ENCODE data around the gene PARP6.

PARP6 gene

DNA sequence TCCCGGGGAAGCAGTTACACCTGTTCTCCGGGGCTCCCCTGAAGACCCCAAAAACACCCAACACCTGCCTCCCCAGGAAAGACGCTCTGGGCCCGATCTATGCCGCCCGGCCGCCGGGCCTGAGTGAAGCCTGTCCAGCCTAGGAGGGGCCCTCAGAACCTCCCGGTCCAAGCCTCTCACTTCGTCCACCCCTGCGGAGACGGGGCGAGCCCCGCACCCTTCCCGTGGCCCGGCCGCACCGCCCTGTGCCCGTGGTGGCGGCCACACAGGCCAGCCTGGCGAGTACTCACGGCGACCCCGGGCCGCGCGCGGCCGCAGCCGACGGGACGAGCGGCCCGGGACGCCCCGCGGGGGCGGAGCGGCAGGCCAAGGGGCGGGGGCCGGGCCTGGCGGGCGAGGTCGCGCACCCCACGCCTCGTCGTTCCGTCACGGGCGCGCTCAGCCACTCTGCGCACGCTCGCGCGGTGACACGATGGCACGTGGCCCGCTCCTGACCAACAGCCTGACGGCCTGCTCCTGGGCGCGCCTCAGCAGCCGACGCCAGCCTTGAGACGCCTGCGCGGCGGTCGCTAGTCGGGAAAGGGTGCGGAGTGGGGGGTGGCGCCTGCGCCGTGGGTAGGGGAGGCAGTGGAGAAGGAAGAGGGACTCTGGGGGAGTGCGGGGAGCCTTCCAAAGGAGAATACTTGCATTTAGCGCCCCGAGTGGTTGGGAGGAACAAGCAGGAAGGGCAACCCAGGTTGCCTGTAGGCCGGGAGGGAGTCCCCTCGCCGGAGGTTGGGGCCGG, at the start of gene PARP6:
Gene PARP6 (minus strand): TSS at position 342 of the 784 bp plus-strand sequence. CDS start 5,077 bp downstream, outside the sequence.
- DNase-seq (ENCODE audit: low read depth): peak; percentile 88
- in situ Hi-C loops (cut with HindIII; ENCODE audit: low sequenced_read_pairs): loop anchor here (5.0 to 10.0 kb wide), 2 partner anchors 80 to 222 kb away; no protein-coding TSS in a partner anchor
- TF ChIP-seq, protein P1, sequence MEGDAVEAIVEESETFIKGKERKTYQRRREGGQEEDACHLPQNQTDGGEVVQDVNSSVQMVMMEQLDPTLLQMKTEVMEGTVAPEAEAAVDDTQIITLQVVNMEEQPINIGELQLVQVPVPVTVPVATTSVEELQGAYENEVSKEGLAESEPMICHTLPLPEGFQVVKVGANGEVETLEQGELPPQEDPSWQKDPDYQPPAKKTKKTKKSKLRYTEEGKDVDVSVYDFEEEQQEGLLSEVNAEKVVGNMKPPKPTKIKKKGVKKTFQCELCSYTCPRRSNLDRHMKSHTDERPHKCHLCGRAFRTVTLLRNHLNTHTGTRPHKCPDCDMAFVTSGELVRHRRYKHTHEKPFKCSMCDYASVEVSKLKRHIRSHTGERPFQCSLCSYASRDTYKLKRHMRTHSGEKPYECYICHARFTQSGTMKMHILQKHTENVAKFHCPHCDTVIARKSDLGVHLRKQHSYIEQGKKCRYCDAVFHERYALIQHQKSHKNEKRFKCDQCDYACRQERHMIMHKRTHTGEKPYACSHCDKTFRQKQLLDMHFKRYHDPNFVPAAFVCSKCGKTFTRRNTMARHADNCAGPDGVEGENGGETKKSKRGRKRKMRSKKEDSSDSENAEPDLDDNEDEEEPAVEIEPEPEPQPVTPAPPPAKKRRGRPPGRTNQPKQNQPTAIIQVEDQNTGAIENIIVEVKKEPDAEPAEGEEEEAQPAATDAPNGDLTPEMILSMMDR (IDR thresholded peaks at IDR 0.05; ENCODE audit: low read depth, low read length, missing control alignments): peak; percentile 63
- peak within 1 kb of the TSS; percentile 84 for H3K4me3 ChIP-seq (ENCODE audit: low read depth, low read length)

- in situ Hi-C loops (cut with HindIII; ENCODE audit: low sequenced_read_pairs): no loop called here
- peak; percentile 28 for DNase-seq (ENCODE audit: low read depth)
- H3K4me3 ChIP-seq (ENCODE audit: low read depth, low read length): peak within 1 kb of the TSS; percentile 47
- TF ChIP-seq, protein P1 (IDR thresholded peaks at IDR 0.05; ENCODE audit: low read depth, low read length, missing control alignments): no peak
Observed at GRCh38 chr15:72319985-72320671, 47.8 kb upstream of the PARP6 start, which contains the start of gene CELF6. CELF6 (minus strand) TSS chr15:72320157; CDS start chr15:72319874, 283 bp downstream.

- in situ Hi-C loops (cut with HindIII; ENCODE audit: low sequenced_read_pairs): no loop called here
- H3K4me3 ChIP-seq (ENCODE audit: low read depth, low read length): peak overlapping the region; percentile 47
- TF ChIP-seq, protein P1 (IDR thresholded peaks at IDR 0.05; ENCODE audit: low read depth, low read length, missing control alignments): no peak
- no peak for DNase-seq (ENCODE audit: low read depth)
Observed at GRCh38 chr15:72319360-72319984, 47.1 kb upstream of the PARP6 start.

DNA sequence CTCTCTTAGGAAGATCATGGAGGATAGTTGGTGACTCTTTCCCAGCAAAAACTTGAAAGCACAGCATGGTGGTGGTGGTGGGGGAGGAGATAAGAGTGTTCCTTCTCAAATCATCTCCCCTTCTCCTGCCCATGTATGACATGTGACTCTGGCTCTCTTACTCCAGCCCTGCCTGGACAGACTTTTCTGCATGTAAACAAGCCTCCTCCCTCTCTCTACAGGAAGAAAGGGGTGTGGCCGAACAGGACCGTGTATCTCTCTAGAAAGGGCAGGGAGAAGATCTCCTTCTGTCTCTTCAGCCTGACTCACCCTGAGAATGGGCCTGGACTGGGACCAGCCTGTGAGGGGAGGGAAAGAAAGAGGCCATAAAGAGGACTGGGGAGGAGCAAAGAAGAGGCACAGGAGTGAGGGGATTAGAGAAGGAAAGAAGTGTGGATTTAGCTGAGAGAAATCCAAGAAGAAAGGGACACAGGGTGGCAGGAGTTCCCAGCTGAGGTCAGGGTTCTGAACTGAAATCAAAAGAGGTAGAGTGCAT, 46.1 kb upstream of the PARP6 start:
- in situ Hi-C loops (cut with HindIII; ENCODE audit: low sequenced_read_pairs): no loop called here
- no peak for DNase-seq (ENCODE audit: low read depth)
- H3K4me3 ChIP-seq (ENCODE audit: low read depth, low read length): no peak overlapping the region
- TF ChIP-seq, protein P1 (IDR thresholded peaks at IDR 0.05; ENCODE audit: low read depth, low read length, missing control alignments): no peak

GRCh38 chr15:72315706-72316370, 43.5 kb upstream of the PARP6 start:
- H3K4me3 ChIP-seq (ENCODE audit: low read depth, low read length): no peak overlapping the region
- DNase-seq (ENCODE audit: low read depth): no peak
- TF ChIP-seq, protein P1 (IDR thresholded peaks at IDR 0.05; ENCODE audit: low read depth, low read length, missing control alignments): no peak
- in situ Hi-C loops (cut with HindIII; ENCODE audit: low sequenced_read_pairs): no loop called here

DNA sequence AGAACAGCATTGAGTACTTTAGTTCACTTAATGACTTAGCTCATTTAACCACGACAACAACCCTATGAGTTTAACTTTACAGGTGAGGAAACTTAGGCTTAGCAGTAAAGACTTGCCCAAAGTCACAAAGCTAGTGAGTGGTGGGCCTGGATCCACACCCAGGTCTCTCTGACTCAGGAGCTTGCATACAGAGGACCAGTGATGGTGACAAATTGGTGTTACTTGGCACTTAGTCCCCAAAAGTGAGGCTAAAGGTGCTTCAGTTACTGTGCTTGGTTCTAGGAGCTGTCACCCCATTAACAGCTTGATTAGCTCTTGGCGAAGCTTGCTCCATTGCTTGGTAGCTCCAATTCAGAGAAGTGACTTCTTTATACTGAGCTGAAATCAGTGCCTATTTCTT, 41.5 kb upstream of the PARP6 start:
- TF ChIP-seq, protein P1 (IDR thresholded peaks at IDR 0.05; ENCODE audit: low read depth, low read length, missing control alignments): no peak
- no peak for DNase-seq (ENCODE audit: low read depth)
- in situ Hi-C loops (cut with HindIII; ENCODE audit: low sequenced_read_pairs): no loop called here
- no peak overlapping the region for H3K4me3 ChIP-seq (ENCODE audit: low read depth, low read length)

Data from astrocyte of the cerebellum (primary cell).